Hepatocyte (in vitro differentiated cells): ENCODE data around the gene FXYD6.

ENCODE experiments used
- EZH2 ChIP-seq: fragments of 200-600 bp; sonication (generic); IDR thresholded peaks from 2 replicates; pipeline ENCODE4 v1.6.1; 2016; ENCODE audit warnings: antibody characterized with exemption, mild to moderate bottlenecking, borderline replicate concordance
- TF ChIP-seq, protein P1 (sequence below): fragments of 200-600 bp; sonication (generic); IDR thresholded peaks from 2 replicates; pipeline ENCODE4 v1.5.1; 2016; ENCODE audit warnings: antibody characterized with exemption, mild to moderate bottlenecking; ENCODE audit not compliant: poor library complexity

DNA sequence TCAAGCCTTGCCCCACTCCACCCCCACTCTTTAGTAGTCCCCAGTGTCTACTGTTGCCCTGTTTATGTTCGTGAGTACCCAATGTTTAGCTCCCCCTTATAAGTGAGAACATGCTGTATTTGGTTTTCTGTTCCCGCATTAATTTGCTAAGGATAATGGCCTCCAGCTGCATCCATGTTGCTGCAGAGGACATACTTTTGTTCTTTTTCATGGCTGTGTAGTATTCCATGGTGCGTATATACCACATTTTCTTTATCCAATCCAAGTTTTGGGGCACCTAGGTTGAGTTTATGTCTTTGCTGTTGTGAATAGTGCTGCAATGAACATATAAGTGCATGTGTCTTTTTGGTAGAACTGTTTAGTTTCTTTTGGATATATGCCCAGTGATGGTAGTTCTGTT, 16.2 kb upstream of the FXYD6 start:
- TF ChIP-seq, protein P1, sequence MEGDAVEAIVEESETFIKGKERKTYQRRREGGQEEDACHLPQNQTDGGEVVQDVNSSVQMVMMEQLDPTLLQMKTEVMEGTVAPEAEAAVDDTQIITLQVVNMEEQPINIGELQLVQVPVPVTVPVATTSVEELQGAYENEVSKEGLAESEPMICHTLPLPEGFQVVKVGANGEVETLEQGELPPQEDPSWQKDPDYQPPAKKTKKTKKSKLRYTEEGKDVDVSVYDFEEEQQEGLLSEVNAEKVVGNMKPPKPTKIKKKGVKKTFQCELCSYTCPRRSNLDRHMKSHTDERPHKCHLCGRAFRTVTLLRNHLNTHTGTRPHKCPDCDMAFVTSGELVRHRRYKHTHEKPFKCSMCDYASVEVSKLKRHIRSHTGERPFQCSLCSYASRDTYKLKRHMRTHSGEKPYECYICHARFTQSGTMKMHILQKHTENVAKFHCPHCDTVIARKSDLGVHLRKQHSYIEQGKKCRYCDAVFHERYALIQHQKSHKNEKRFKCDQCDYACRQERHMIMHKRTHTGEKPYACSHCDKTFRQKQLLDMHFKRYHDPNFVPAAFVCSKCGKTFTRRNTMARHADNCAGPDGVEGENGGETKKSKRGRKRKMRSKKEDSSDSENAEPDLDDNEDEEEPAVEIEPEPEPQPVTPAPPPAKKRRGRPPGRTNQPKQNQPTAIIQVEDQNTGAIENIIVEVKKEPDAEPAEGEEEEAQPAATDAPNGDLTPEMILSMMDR, result no peak
- no peak for TF ChIP-seq EZH2
